ENCODE measurements around the gene CDHR2. TPM values are rescaled to one million over a fixed set of nuclear protein-coding genes. Genes with fewer than 3 reads are reported as not detected.

CDHR2 gene
- total RNA-seq, 2 donors from 2014 or later, result 0.67 to 0.81 TPM

DNA sequence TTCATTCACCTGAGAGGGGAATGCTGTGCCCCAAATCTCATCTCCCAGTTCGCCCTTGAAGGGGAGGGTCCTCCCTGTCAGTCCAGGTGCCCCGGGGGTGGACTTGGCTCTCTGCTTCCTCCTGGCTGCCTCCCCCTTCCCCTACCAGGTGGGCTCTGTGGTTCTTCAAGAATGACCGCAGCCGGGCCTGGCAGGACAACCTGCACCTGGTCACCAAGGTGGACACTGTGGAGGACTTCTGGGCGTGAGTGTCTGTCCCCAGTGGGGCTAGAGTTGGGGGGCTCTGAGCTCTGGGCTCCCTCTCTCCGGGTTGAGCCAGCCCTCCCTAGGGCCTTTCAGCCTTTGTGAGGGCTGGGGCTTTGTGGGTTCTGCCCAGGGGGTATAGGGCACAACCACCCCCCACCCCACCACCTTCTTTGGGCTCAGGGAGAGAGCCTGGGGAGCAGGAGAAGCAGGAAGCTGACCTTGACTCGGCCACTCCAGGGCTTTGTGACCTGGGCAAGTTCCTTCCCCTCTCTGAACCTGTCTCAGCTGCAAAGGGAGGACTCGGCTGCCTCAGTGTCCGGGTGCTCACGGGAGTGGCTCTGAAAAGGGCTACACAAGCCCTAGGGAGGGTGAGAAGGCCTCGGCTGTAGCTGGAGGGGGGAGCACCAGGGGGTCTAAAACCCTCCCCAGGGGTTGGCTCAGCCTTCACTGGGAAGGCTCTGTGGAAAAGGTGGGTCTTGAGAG, 94.5 kb downstream of the CDHR2 start:
- no peak for DNase-seq
- ATAC-seq (replicated peaks in 1 of 2), result no peak
- Mint-ChIP-seq H3K4me3 (no peak overlapping the region), H3K27ac (no peak overlapping the region), H3K27me3 (ENCODE audit: low read depth) (no peaks in the 10 kb centered on the region), H3K36me3 (ENCODE audit: insufficient read depth in 2 of 2) (no peaks in the 10 kb centered on the region), H3K4me1 (ENCODE audit: low read depth) (peaks cover 20% of the 10 kb centered on the region), H3K9me3 (no peaks in the 10 kb centered on the region)

DNA sequence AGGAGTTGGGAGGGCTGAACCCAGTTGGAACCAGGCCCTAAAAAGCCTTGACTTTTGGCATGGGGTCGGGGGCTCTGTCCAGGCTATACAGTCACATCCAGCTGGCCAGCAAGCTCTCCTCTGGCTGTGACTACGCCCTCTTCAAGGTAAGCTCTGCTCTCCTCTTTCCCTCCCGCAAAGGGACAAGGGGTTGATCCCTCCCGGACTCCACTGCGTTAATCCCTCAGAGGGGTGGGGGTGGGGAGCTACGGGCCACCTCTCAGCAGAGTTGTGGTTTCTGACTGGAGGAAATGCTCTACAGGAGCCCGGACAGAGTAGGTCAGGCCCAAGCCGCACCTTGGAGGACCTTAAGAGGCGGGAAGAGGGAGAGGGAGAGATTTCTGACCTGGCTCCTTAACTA, 95.2 kb downstream of the CDHR2 start:
- Mint-ChIP-seq H3K4me1 (ENCODE audit: low read depth) (peaks cover 27% of the 10 kb centered on the region), H3K9me3 (no peaks in the 10 kb centered on the region), H3K27ac (no peak overlapping the region), H3K36me3 (ENCODE audit: insufficient read depth in 2 of 2) (no peaks in the 10 kb centered on the region), H3K27me3 (ENCODE audit: low read depth) (no peaks in the 10 kb centered on the region), H3K4me3 (no peak overlapping the region)
- DNase-seq, result no peak
- ATAC-seq (replicated peaks in 1 of 2), result no peak

DNA sequence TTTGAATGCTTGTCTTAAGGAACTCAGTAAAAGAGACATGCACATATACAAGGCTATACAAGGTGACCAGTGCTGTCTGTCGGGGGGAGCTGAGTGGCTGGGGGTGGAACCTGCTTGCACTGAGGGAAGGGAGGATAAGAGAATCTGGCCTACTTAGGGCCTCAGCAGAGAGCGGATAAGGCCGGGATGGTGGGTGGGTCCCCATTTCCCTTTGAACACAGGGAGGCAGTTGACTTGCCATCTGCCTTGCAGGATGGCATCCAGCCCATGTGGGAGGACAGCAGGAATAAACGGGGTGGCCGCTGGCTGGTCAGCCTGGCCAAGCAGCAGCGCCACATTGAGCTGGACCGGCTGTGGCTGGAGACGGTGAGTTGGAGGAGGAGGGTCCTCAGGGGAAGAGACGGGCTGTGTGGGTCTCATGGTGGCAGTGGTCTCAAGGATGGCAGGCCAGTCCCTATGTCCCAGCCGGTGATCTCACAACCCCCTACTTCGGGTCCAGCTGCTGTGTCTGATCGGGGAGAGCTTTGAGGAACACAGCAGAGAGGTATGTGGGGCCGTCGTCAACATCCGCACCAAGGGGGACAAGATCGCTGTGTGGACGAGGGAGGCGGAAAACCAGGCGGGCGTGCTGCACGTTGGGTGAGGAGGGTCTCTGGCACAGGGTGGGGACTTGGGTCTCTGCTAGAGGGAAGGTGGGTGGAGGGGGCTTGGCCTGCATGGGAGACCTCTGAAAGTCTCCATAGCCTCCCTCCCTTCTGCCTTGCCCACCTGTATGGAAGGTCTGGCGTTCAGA, 95.9 kb downstream of the CDHR2 start:
- ATAC-seq (replicated peaks in 1 of 2) (no peak), DNase-seq (no peak)
- no peak overlapping the region for H3K4me3 Mint-ChIP-seq
- no peaks in the 10 kb centered on the region for H3K36me3 Mint-ChIP-seq (ENCODE audit: insufficient read depth in 2 of 2)
- H3K27me3 Mint-ChIP-seq (ENCODE audit: low read depth), result peaks cover 2% of the 10 kb centered on the region
- H3K27ac Mint-ChIP-seq, result no peak overlapping the region
- peaks cover 32% of the 10 kb centered on the region for H3K4me1 Mint-ChIP-seq (ENCODE audit: low read depth)
- H3K9me3 Mint-ChIP-seq, result no peaks in the 10 kb centered on the region

Other genes with a start within 250 kb of the CDHR2 start
- gene KIAA1191, start 187.6 kb upstream of the CDHR2 start, total RNA-seq, result 10 to 100 TPM; 56.7 to 59.0 TPM
- gene ARL10, start 183.9 kb upstream of the CDHR2 start, total RNA-seq, result 10 to 100 TPM in 1 of 2 donors, 1 to 10 TPM in 1; 7.5 to 14.0 TPM
- gene NOP16, start 160.7 kb upstream of the CDHR2 start, total RNA-seq, result 10 to 100 TPM; 41.8 to 42.3 TPM
- 100 to 1,000 TPM; 109 to 135 TPM for gene HIGD2A, start 160.6 kb upstream of the CDHR2 start, total RNA-seq
- gene CLTB, start 132.8 kb upstream of the CDHR2 start, total RNA-seq, result 10 to 100 TPM; 38.1 to 41.9 TPM
- 10 to 100 TPM; 44.8 to 45.0 TPM for gene FAF2, start 101.0 kb upstream of the CDHR2 start, total RNA-seq
- gene RNF44, start 11.9 kb upstream of the CDHR2 start, total RNA-seq, result 10 to 100 TPM; 93.0 to 93.6 TPM
- 1 to 10 TPM; 1.4 to 2.0 TPM for gene GPRIN1, start 60.8 kb downstream of the CDHR2 start, total RNA-seq
- under 1 TPM in 1 of 2 donors, not detected in 1; 0.81 TPM for gene SNCB, start 81.2 kb downstream of the CDHR2 start, total RNA-seq
- not detected for gene EIF4E1B, start 81.3 kb downstream of the CDHR2 start, total RNA-seq
- gene TSPAN17, start 98.1 kb downstream of the CDHR2 start, total RNA-seq, result 10 to 100 TPM; 25.3 to 31.8 TPM

Measured in activated T-cell treated with anti-CD3 and anti-CD28 coated beads, Interleukin-2, amount 50 U/mL, for 72 hours (primary cell).